Hematopoietic multipotent progenitor cell treated with erythropoietin and hydrocortisone succinate and interleukin-3 and kit ligand, for 4 days (in vitro differentiated cells): ENCODE measurements around the gene BRINP3.
"Not testable (repeated sequence)": the region's sequence is repeated elsewhere in the genome, so short reads cannot be mapped to it uniquely, and the experiment has no call there.

Experiments used
- DNase-seq: peaks from one replicate; pipeline ENCODE4 v3.0.0-alpha.2; 2015

BRINP3 gene

DNA sequence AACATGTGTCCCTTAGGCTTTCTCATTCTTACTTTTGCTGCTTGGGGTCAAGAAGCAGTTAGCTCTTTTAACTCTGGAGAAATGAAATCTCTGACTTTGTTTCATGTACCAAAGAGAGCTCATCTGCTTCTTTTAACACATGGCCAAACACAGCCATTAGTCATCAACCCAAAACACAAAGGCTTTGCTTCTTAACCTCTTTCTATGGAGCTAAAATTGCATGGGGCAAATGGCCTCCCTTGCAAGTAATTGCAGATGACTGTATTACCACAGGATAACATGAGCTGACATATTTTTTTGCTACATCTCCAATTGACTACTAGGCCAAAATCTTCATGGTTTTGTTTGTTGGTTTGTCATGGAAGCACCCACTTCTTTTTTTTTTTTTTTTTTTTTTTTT, 300.9 kb downstream of the BRINP3 start:
- no peak for DNase-seq

DNA sequence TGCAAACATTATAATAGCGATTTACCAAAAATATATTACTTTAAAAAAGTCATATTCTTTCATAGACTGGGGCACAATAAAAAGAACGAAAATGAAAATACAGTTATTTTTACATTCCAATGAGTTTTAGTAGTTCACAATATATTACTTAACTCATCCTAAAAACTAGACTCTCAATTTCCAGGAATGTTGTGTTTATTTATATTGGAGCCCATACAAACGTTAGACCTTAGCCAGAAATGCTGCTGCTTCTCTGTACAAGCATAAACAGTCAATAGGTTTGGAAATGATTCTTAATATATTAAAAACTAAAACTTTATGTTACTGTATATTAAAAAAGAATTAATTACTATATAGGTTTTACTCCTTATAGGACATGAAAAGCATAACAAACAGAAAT, 302.3 kb downstream of the BRINP3 start:
- no peak for DNase-seq

DNA sequence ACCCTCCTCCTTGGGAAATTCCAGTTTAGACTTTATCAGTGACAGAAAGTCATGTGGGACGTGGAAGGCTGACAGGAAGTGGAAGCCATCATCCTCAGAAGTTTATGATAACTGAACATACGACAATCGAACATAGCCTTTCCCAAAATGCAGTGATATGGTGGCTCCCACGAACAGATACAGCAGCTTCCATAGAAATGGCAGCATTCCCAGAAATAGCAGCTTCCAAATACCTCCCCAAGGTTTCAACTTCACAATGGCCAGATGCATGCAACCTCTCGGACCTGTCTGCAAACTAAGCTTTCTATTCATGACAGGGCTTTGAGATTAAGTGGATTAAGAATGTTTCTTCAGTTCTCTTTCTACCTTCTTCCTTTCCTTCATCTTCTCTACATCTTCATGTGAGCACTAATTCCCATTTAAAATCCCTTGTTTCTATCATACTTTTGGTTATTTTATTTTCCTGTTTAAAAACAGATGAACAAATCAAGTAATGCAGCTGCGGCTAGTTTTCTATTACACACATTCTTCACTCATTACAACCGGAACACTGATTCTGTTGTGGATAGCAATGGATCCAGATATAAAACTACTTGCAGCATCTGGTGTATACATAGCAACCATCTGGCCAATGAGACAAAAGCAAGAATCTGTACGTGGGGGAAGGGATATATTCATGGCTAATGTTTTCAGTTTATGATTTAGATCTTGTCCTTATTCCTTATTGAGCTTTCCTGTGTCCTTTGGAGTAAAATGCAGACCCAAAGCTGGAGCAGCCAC, 304.8 kb downstream of the BRINP3 start:
- DNase-seq = no peak

DNA sequence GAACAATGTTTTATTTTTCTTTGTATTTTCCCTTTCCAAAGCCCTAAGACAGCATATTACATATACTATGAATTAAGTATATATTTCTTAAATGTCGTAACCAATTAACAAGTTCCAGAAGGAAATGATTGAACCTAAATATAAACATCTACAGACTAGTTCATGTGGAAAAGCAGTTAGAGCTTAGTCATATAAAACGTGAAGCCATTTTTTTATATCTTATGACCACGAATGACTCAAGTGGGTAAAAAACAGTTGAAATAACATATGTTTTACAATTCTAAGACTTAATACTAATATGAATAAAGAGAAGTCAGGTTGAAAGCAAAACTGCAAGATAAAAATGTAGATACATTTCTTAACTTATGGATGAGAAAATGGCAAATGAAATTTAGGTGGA, 307.3 kb downstream of the BRINP3 start:
- DNase-seq = no peak

DNA sequence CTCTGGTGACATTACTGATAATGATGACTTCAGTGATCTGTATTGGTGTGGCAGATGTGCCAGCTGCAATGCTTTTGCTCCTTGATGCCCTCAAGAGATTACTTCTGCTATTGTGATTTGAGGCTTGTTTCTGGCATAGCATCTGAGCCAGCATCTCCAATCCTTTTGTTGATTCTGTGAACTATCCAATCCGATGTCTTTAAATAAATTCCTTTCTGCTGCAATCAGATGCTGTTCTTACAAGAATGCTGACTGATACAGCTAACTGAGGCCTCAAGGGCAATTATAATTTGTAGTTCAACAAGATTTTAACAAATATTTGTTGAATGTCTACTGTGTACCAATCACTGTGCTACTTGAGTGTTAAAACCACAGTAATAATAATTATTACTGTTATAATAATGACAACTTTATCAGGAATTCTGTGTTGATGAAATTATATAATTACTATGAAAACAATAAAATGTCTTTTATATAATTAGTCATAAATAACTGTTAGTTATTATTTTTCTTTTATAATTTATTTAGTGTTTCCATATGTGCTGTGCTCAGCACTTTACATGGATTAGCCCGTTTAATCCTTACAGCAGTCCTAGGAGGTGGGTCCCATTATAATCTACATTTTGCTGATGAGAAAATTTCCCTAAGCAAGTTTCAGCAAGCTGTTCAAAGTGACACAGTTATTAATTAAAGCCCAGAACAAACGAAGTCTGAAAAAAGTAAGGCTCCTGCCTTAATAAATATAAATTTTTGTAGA, 308.2 kb downstream of the BRINP3 start:
- no peak for DNase-seq

DNA sequence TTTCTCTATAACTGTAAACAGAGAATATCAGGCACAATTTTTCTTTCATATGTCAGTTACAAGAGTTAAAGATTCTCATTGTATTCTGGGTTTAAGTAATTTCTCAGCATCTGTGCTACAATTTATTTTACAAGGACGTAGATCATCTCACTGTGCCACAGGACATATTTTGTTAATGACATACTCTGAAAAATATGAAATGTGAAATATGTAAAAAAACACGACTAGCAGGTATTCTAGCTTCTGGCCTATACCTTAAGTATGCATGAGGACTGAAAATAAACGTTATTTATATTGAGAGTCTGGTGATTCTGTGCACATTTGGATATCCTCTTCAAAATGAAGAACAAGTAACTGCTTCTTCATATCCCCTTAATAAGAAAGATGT, 308.8 kb downstream of the BRINP3 start:
- DNase-seq = no peak

DNA sequence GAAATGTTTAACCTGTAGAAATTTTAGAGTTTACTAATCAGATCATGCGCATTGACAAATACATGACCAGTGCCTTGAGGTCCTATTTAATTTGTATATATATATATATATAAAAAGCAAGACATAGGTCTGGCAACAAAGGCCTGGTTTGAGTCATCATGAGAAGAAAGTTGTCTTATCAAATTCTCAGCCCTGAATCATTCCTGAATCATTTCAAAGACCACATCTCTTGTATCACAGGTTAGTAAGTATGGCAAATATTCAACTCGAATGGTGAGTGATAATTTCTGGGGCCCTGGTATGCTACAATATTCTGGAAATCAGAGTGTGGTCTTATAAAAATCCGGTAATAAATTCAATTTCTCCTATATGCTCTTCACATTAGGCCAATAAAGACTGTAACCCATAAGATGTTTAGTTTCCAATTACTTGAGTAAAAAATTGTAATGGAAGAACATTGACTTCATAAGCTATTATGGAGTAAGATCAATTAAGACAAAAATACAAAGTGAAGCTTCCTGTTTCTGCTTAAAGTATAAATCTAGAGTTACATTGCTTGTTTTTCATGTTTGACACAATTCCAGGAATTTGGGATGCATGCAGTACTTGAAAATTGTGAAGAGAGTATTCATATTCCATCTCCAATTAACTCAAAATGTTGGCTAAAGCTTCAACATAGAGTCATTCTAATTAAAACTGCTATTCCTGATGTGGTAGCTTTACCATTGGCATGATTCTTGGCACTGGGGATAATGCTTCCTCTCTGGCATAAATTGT, 309.4 kb downstream of the BRINP3 start:
- DNase-seq = no peak

DNA sequence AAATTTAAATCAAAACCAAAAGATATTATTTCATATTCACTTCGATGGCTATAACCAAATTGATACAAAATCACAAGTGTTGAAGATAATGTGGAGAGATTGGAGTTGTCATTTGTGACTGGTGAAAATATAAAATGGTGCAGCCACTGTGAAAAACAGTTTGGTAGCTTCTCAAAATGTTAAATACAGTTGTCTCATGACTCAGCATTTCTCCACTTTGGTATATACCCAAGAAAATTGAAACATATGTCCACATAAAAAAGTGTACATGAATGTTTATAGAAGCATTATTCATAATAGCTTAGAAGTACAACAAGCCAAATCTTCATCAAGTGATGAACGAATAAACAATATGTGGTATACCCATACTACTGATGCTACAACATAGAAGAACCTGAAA, 318.5 kb downstream of the BRINP3 start:
- no peak for DNase-seq

DNA sequence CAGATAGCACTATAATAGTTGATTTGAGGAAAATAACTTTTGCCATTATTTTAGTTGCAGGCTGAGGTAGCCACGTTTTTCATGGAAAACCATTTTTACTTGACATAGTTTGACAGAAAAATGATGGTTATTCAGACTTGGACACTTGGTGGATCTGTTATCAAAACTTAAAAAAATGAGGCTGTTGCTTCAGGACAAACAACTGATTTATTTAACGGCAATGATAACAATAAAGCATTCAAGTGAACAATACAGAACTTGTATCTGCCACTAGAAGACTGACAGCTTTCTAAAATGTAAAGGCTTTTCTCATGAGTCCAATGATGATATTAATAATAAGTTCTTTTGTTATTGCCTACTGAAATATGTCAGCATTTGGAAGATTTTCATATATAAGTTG, 322.9 kb downstream of the BRINP3 start:
- no peak for DNase-seq

DNA sequence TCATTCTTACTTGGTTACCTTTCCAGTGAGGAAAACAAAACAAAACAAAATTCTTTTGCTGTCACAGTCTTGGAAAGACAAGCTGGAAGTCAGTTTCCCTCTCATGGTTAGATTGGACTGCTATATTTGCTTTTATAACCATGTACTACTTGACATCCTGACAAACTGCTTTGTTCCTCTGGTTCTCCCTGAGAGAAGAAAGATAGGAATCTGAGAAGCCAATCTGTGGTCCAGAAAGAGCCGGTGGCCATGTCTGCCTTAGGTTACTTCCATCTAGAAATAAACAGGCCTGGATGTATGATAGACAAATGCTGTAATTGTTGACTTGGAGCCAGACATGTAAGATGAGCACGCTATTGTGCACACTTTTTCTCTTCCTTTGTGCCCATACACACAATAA, 330.0 kb downstream of the BRINP3 start:
- DNase-seq = no peak

DNA sequence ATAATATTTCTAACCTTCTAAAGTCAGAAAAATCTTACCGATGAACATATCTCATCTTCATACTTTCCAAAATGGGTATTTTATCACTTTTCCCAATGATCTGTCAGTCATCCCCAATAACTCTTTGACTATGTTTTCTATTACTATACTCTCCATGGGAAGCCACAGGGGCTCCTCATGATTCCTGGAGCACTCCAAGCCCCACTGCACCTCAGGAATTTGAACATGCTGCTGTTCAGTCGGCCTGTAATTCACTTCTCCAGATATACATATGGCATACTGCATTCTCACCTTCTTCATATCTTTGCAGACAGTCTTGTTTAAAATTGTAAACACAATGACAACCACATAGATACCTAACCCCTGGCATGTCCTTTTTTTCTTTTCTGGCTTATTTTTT, 333.0 kb downstream of the BRINP3 start:
- no peak for DNase-seq

DNA sequence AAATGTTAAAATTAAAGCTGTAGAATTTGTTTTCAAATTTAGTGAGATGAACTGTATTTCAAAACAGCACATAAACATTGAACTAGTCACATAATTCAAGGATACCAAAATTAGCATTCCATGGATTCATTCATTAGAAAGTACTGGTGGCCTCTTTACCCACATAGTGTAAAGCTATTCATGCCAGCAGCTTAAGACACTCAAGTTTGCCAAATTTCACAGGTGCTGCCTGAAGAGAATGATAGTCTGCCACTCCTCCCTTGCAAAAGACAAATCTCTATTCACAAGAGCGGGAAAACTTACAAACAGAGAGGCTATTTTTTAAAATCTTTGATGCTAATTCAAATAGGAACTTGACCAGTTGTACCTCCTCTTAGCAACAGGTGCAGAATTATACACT, 337.0 kb downstream of the BRINP3 start:
- DNase-seq = no peak

DNA sequence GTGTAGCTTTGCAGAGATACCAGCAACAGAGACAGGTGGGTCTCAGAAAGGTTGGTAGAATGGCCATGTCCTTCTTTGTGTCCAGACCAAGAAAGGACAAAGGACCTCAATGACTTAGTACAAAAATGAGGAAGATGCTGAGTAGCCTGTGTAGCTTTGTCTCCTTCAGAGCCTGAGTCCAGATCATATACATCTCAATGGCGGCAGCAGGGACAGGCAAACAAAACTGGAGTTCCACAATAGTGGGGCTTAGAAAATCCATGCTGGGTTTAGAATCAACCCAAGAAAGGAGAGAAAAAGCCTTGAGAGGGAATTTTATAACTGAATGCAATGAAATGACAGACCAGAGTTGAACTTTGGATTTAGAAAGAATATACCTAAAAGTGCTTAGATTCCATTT, 339.0 kb downstream of the BRINP3 start:
- DNase-seq = no peak

DNA sequence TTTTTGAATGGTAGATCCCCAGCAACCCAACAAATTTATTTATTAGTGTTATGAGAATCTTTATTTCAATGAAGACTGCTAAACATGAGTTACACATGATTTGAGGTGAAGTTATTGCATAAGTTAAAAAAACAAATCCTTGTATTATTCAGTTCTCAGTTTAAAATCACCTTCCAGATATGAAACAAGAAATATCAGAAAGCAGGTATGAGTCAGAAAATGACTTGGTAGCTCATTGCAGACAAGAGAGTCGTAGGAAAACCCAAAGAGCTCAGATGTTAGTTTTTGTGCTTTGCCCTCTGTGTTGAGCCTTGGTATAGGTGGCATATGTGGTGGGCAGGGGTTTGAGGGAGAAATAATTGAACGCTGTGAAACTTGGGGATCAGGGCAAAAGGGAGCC, 339.4 kb downstream of the BRINP3 start:
- no peak for DNase-seq

DNA sequence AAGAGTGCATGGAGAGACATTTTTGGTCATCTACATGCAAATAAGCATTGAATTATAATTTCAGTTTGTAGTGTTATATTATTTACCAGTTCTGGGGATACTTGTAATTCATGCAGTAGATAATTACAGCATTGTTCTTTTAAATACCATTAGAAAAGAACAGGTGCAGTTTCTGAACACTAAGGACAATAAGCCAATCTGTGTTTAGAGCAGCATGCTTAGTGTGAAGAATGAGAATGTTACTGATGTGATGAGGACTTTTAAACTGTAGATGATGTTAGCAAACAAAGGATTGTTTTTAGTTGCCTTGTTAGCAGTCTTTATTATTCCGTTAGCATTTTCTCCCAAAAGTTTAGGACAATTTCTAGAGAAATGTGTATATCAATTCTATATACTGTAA, 348.3 kb downstream of the BRINP3 start:
- DNase-seq = no peak

DNA sequence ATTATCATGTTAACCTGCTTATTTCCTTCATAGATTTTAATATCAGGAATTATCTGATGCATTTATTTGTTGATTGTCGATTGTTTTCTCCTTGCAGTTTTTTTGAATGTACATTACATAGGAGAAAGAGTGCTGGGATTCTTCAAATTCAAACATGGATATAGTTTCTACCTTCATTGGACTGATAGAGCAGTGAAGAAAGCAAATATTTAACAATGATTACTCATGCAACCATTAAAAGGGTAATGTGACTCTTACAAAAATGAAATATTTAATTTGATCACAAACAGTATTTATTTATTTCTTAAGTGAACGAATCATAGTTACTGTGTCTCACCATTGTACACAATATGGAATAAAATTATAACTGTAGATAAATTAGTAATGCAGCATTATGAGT, 350.9 kb downstream of the BRINP3 start:
- no peak for DNase-seq

DNA sequence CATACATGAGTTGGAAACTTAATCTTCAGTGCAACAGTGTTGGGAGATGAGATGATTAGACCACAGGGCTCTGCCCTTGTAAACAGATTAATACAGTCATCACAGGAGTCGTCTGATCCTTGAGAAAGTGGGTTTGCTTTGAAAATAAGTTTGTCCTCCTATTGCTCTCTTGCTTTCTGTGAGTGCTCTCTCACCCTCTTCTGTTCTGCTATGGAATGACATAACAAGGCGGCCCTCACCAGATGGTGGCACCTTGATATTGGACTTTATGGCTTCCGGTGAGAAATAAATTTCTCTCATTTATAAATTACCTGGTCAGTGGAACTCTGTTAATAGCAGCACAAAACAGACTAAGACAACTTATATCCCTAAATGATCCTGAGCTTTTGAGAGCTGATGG, 353.6 kb downstream of the BRINP3 start:
- DNase-seq = no peak

DNA sequence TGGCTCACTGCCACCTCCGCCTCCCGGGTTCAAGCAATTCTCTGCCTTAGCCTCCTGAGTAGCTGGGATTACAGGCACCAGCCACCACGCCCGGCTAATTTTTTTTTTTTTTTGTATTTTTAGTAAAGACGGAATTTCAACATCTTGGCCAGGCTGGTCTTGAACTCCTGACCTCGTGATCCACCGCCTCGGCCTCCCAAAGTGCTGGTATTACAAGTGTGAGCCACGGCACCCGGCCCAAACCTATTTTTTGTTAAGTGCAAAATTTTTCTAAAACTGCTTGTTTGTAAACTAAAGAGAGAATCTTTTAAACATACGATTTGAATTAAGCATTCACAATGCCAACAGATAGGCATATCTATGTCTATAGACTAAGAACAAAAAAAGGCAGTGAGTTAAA, 357.1 kb downstream of the BRINP3 start:
- not testable (repeated sequence) for DNase-seq

DNA sequence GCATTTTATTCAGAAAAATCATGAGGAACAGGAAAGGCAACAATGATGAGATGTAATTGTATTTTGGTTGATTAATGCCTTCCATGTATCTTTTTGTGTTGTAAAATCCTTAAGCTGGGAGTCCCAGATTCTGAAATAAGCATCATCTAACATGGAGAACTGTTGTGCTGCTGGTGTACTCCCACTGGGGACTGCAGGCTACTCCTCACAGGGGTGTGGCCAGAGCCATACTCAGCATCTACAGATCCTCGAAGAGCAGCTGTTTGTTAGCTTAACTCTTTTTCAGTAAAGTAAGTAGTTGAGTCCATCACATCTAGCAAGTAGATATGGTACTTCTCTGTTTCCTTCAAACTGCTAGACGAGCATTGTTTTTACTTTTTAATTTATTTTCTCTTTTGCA, 358.0 kb downstream of the BRINP3 start:
- no peak for DNase-seq

DNA sequence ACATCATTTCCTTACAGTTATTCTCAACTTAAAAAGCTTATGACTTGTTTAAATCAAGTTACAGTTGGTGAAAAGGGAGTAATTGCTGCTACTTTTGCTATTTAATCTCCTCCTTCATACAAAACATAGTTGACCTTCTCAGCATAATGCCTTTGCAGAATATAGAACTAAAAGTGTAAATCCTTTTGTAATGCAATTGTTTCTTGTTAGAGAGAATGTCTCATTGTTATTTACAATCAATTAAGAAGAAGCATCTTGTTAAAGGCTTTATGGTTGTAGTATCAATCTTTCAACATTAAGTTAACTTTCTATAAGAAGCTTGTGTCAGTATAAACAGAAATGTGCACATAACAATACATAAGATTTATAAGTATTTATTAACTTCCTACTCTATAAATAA, 360.7 kb downstream of the BRINP3 start:
- no peak for DNase-seq

DNA sequence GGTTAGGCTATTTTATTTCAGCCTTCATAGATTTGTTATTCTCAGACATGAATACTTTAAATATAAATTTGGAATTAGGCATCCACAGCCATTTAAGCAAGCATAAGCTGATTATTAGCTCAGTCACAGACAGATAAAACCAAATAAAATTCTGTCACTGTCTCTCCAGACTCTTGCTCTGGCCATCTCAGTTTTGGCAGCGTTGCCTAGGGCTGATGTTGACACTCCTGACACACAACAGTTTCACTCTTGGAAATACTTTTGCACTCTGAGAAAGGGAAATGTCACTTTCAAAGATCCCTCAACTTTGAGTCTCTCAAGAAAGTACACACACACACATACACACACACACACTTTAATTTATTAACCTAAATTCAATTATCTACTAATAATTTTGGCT, 372.7 kb downstream of the BRINP3 start:
- DNase-seq = no peak

DNA sequence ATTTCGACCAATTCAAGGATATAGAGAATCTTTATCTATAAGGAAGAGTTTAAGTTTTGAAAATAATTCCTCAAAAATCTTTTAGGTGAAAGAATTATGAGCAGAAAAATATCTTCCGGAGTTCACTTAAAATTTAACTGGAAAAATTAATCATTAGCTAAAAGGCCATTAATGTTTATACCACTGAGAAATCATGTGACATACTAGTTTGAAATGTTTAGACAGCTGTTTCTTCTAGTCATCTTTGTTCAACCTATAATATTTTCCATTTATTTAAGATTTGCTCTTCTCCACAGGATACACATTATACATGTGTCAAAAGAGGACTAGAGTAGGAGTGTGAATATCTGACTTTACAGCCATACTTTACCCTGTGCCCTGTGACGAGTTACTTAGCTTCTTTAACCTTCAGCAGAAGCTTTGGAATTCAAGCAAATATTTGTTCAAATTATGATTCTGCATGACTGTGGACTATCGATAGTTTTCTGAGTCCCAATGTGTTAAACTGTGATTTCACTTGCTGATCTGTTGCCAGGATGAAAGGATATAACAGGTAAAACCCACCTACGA, 374.8 kb downstream of the BRINP3 start:
- no peak for DNase-seq

DNA sequence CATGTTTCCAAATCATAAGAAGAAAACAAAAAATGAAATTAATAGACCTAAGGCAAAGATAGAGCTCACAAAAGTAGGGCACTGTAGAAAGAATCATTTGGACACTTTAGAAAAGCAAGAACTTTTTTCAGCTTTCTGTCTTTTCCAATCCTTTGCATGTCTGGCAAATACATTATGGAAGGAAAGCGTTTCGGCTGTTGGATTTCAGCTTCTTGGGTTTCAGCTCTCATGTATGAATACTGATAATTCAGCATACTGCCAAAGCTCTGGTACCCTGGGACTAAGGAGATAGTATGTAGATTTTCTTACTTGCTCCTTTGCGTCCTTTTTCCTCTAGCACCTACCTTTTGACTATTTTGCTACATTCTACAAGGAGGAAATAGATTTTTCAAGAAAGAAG, 375.9 kb downstream of the BRINP3 start:
- no peak for DNase-seq

DNA sequence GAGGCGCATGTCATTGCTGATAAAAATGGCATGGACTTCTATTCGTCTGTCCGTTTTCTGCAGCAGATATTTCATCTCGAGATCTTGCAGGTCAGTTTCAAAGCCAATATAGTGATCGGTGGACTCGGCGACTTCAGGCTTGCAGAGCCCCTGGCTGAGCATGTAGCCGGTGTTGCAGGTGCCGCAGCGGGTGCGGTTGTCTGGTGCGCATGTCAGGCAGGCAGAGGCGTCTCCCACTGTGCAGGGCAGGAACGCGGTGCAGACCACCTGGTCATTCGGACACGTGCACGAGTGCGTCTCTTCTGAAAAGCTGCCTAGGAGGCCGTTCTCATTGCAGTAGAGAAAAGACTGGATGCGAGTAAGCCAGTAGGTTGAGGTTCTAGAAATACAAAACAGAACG, 378.9 kb downstream of the BRINP3 start:
- no peak for DNase-seq
